ENCODE results near the gene LKAAEAR1. TPM values are rescaled to one million over a fixed set of nuclear protein-coding genes. Genes with fewer than 3 reads are reported as not detected.

The LKAAEAR1 gene
- total and polyA plus RNA-seq, 2 of the 13 experiments (the other 11 are each of a cell fraction or from before 2014, with no cell fraction given) = not detected

GRCh38 chr20:64055893-64056638, 28.1 kb downstream of the LKAAEAR1 start (continued):
- 0 out of 2 replicates have a peak, but pooled peaks have one; percentile 8 for TF ChIP-seq SAFB2 (CRISPR knock-in tag; IDR thresholded peaks at IDR 0.05; ENCODE audit: borderline replicate concordance, low read depth)
- TF ChIP-seq SP140L (CRISPR knock-in tag; IDR thresholded peaks at IDR 0.05; ENCODE audit: borderline replicate concordance) = 0 out of 2 replicates have a peak, but pooled peaks have one; percentile 34
- no peak for TF ChIP-seq HOMEZ (CRISPR knock-in tag; IDR thresholded peaks at IDR 0.05; ENCODE audit: low read depth)
- TF ChIP-seq ZNF510 (CRISPR knock-in tag; IDR thresholded peaks at IDR 0.05; ENCODE audit: low read depth) = no peak
- peak; percentile 59; the same call in 1 of the 2 replicates for TF ChIP-seq MTA1 (CRISPR knock-in tag; IDR thresholded peaks at IDR 0.05; ENCODE audit: borderline replicate concordance)
- TF ChIP-seq CEBPZ (IDR thresholded peaks at IDR 0.05; ENCODE audit: low read length) = no peak
- TF ChIP-seq KDM4B (CRISPR knock-in tag; IDR thresholded peaks at IDR 0.05) = peak; percentile 55; the same call in 1 of the 2 replicates
- TF ChIP-seq ZNF615 (CRISPR knock-in tag; IDR thresholded peaks at IDR 0.05; ENCODE audit: borderline replicate concordance) = no peak; the same call in 1 of the 2 replicates
- no peak for TF ChIP-seq ARID3A (IDR thresholded peaks at IDR 0.05; ENCODE audit: low read depth, low read length)
- TF ChIP-seq ZNF12 (CRISPR knock-in tag; IDR thresholded peaks at IDR 0.05) = 0 out of 2 replicates have a peak, but pooled peaks have one; percentile 13
- TF ChIP-seq UBTF (CRISPR knock-in tag; IDR thresholded peaks at IDR 0.05) = peak; percentile 43
- 0 out of 2 replicates have a peak, but pooled peaks have one; percentile 41 for TF ChIP-seq ZNF160 (CRISPR knock-in tag; IDR thresholded peaks at IDR 0.05)
- peak; percentile 23; the same call in 1 of the 2 replicates for TF ChIP-seq ARID2 (CRISPR knock-in tag; IDR thresholded peaks at IDR 0.05; ENCODE audit: borderline replicate concordance)
- no peak for TF ChIP-seq ZNF337 (CRISPR knock-in tag; IDR thresholded peaks at IDR 0.05; ENCODE audit: borderline replicate concordance, low read depth)
- TF ChIP-seq ZNF784 (CRISPR knock-in tag; IDR thresholded peaks at IDR 0.05; ENCODE audit: borderline replicate concordance) = no peak
- 0 out of 2 replicates have a peak, but pooled peaks have one; percentile 39 for TF ChIP-seq SNAPC2 (CRISPR knock-in tag; IDR thresholded peaks at IDR 0.05)
- TF ChIP-seq IRF2 (CRISPR knock-in tag; IDR thresholded peaks at IDR 0.05) = peak; percentile 69; the same call in 1 of the 2 replicates
- TF ChIP-seq SATB2 (CRISPR knock-in tag; IDR thresholded peaks at IDR 0.05) = 0 out of 2 replicates have a peak, but pooled peaks have one; percentile 15
- TF ChIP-seq KLF9 (CRISPR knock-in tag; IDR thresholded peaks at IDR 0.05; ENCODE audit: low read depth) = no peak

Measured in HepG2 (cell line).